ENCODE data around the gene BTBD9. TPM values are rescaled to one million over a fixed set of nuclear protein-coding genes. Genes with fewer than 3 reads are reported as not detected.

Gene BTBD9
- total and polyA plus RNA-seq, 3 donors from 2014 or later = 11.4 to 32.8 (median 29.5) TPM

GRCh38 chr6:38413102-38413800, 226.5 kb downstream of the BTBD9 start:
- H3K36me3 ChIP-seq (ENCODE audit: low read depth, missing control alignments) = no peaks in the 10 kb centered on the region
- no peaks in the 10 kb centered on the region for H3K4me1 ChIP-seq
- H3K27me3 ChIP-seq = no peaks in the 10 kb centered on the region
- H3K9me3 ChIP-seq = no peaks in the 10 kb centered on the region
- TF ChIP-seq POLR2A (IDR thresholded peaks at IDR 0.05) (no peak), CTCF (IDR thresholded peaks at IDR 0.05) (no peak)
- intact Hi-C loops (cut with DNase I; ENCODE audit: low total_unique reads) = no loop called here
- H3K4me3 ChIP-seq = no peak overlapping the region
- no peak overlapping the region for H3K27ac ChIP-seq
- no peak for DNase-seq
- 69 to 70% methylated on average over 4 of the region's 4 CpGs for WGBS, 2 donors

GRCh38 chr6:38407192-38407591, 232.5 kb downstream of the BTBD9 start:
- WGBS, 2 donors = 81 to 88% methylated on average over 3 of the region's 3 CpGs
- no peak overlapping the region for H3K27ac ChIP-seq

GRCh38 chr6:38406096-38406495, 233.6 kb downstream of the BTBD9 start:
- no peak for TF ChIP-seq POLR2A (IDR thresholded peaks at IDR 0.05)
- no peak for TF ChIP-seq CTCF (IDR thresholded peaks at IDR 0.05)
- Histone ChIP-seq H3K36me3 (ENCODE audit: low read depth, missing control alignments) (no peaks in the 10 kb centered on the region), H3K27me3 (no peaks in the 10 kb centered on the region), H3K9me3 (no peaks in the 10 kb centered on the region), H3K4me1 (peaks cover 4% of the 10 kb centered on the region), H3K27ac (no peak overlapping the region), H3K4me3 (no peak overlapping the region)
- intact Hi-C loops (cut with DNase I; ENCODE audit: low total_unique reads) = no loop called here
- DNase-seq = no peak
- 90% methylated on average over 1 of the region's 1 CpG for WGBS, 2 donors

More at GRCh38 chr6:38407192-38407591, 232.5 kb downstream of the BTBD9 start:
- DNase-seq = no peak
- H3K9me3 ChIP-seq = no peaks in the 10 kb centered on the region
- intact Hi-C loops (cut with DNase I; ENCODE audit: low total_unique reads) = no loop called here
- H3K27me3 ChIP-seq = no peaks in the 10 kb centered on the region
- TF ChIP-seq POLR2A (IDR thresholded peaks at IDR 0.05) = no peak
- no peak for TF ChIP-seq CTCF (IDR thresholded peaks at IDR 0.05)
- no peaks in the 10 kb centered on the region for H3K36me3 ChIP-seq (ENCODE audit: low read depth, missing control alignments)
- peaks cover 4% of the 10 kb centered on the region for H3K4me1 ChIP-seq
- H3K4me3 ChIP-seq = no peak overlapping the region

- Histone ChIP-seq H3K36me3 (ENCODE audit: low read depth, missing control alignments) (no peaks in the 10 kb centered on the region), H3K27ac (no peak overlapping the region), H3K9me3 (no peaks in the 10 kb centered on the region), H3K27me3 (no peaks in the 10 kb centered on the region), H3K4me3 (no peak overlapping the region), H3K4me1 (peaks cover 4% of the 10 kb centered on the region)
- no peak for DNase-seq
- TF ChIP-seq CTCF (IDR thresholded peaks at IDR 0.05) = no peak
- no peak for TF ChIP-seq POLR2A (IDR thresholded peaks at IDR 0.05)
- WGBS, 2 donors = 56 to 60% methylated on average over 3 of the region's 3 CpGs
- intact Hi-C loops (cut with DNase I; ENCODE audit: low total_unique reads) = no loop called here
Measured at GRCh38 chr6:38404900-38405556, 234.7 kb downstream of the BTBD9 start.
